PC-3 (cell line): ENCODE measurements around the gene LTBP4. TPM values are rescaled to one million over a fixed set of nuclear protein-coding genes. Genes with fewer than 3 reads are reported as not detected.

Source experiments
- ATAC-seq: fragments of 200-7000 bp; cut with Tn5 transposase; 2 replicates; pipeline ENCODE4 v1.9.1; 2020; ENCODE audit warnings: mild to moderate bottlenecking, moderate library complexity
- BruUV-seq: library from RNA; stranded (reverse); fragments of 400-500 nt; replicated peaks from 2 replicates; lab custom pipeline; 2021; lab: Mats Ljungman, UMichigan
- CTCF ChIA-PET: fragments of 300-600 bp; sonication (Branson Sonifier 250); formaldehyde crosslinking; loops from one replicate; lab custom pipeline; 2022; ENCODE audit warnings: antibody characterized with exemption; lab: Charles Lee
- POLR2A ChIA-PET: fragments of 300-600 bp; sonication (Branson Sonifier 250); formaldehyde crosslinking; loops from one replicate; lab custom pipeline; 2022; ENCODE audit warnings: antibody characterized with exemption; ENCODE audit not compliant: unreplicated experiment; lab: Charles Lee
- DNase-seq: peaks from one replicate; pipeline ENCODE4 v3.0.0-alpha.2; 2015
- H2AFZ ChIP-seq: fragments of 300-600 bp; sonication (generic); 2 replicates; pipeline ENCODE4 v1.6.0; 2016; ENCODE audit warnings: antibody characterized with exemption, low read length
- H3F3A ChIP-seq: fragments of 300-600 bp; sonication (generic); one replicate; pipeline ENCODE4 v1.6.0; 2017; ENCODE audit warnings: antibody characterized with exemption, low read length, control low read depth, mild to moderate bottlenecking; ENCODE audit not compliant: unreplicated experiment
- H3K27ac ChIP-seq: fragments of 300-600 bp; sonication (generic); 2 replicates; pipeline ENCODE4 v1.5.1; 2016; ENCODE audit warnings: mild to moderate bottlenecking, low read length
- H3K27me3 ChIP-seq: fragments of 300-600 bp; sonication (generic); 2 replicates; pipeline ENCODE4 v1.6.1; 2016; ENCODE audit warnings: low read length, mixed read lengths
- H3K36me3 ChIP-seq: fragments of 300-600 bp; sonication (generic); 2 replicates; pipeline ENCODE4 v1.6.1; 2016; ENCODE audit warnings: low read depth, mixed run types, low read length, mixed read lengths
- H3K4me1 ChIP-seq: fragments of 300-600 bp; sonication (generic); 2 replicates; pipeline ENCODE4 v1.5.1; 2016; ENCODE audit warnings: low read length; ENCODE audit not compliant: insufficient read depth
- H3K4me2 ChIP-seq: fragments of 300-600 bp; sonication (generic); 2 replicates; pipeline ENCODE4 v1.6.0; 2016; ENCODE audit warnings: low read length
- H3K4me3 ChIP-seq: fragments of 300-600 bp; sonication (generic); 2 replicates; pipeline ENCODE4 v1.5.1; 2016; ENCODE audit warnings: mild to moderate bottlenecking, low read length, mixed read lengths
- H3K79me2 ChIP-seq: fragments of 300-600 bp; sonication (generic); 2 replicates; pipeline ENCODE4 v1.6.1; 2017; ENCODE audit warnings: low read length, mixed read lengths
- H3K9ac ChIP-seq: fragments of 300-600 bp; sonication (generic); 2 replicates; pipeline ENCODE4 v1.6.0; 2016; ENCODE audit warnings: mild to moderate bottlenecking, low read length
- H3K9me2 ChIP-seq: fragments of 300-600 bp; sonication (generic); replicated peaks from 2 replicates; pipeline ENCODE4 v1.6.1; 2016; ENCODE audit warnings: mixed run types, low read length, mixed read lengths
- H3K9me3 ChIP-seq: fragments of 300-600 bp; sonication (generic); 2 replicates; pipeline ENCODE4 v1.6.1; 2016; ENCODE audit warnings: low read length, mixed read lengths
- H4K20me1 ChIP-seq: fragments of 300-600 bp; sonication (generic); 2 replicates; pipeline ENCODE4 v1.6.1; 2016; ENCODE audit warnings: low read length, mixed read lengths
- EZH2 ChIP-seq: fragments of 300-600 bp; sonication (generic); IDR thresholded peaks from one replicate; pipeline ENCODE4 v1.6.1; 2017; ENCODE audit warnings: antibody characterized with exemption, mild to moderate bottlenecking, low read length; ENCODE audit not compliant: unreplicated experiment
- EZH2phosphoT487 ChIP-seq: fragments of 300-600 bp; sonication (generic); IDR thresholded peaks from 2 replicates; pipeline ENCODE4 v1.6.1; 2018; ENCODE audit warnings: mild to moderate bottlenecking, antibody characterized with exemption, low read length, borderline replicate concordance
- intact Hi-C: fragments of 100-400 bp; cut with micrococcal nuclease; formaldehyde crosslinking; loops from 2 replicates; pipeline ENCODE4 v1.9.0; 2023
- total RNA-seq: library from RNA; depleted of rRNA; stranded (reverse); fragments of >200 nt; gene quantifications from 2 replicates; pipeline ENCODE4 v1.2.3, GENCODE V29; 2014
- TF ChIP-seq, protein P1 (sequence below): fragments of 300-600 bp; sonication (generic); conservative IDR thresholded peaks from 2 replicates; pipeline ENCODE4 v1.5.1; 2017; ENCODE audit warnings: antibody characterized with exemption, low read depth, mild to moderate bottlenecking, low read length

Gene LTBP4
- total RNA-seq, 1 experiment from 2014 or later = 8.9 TPM

DNA sequence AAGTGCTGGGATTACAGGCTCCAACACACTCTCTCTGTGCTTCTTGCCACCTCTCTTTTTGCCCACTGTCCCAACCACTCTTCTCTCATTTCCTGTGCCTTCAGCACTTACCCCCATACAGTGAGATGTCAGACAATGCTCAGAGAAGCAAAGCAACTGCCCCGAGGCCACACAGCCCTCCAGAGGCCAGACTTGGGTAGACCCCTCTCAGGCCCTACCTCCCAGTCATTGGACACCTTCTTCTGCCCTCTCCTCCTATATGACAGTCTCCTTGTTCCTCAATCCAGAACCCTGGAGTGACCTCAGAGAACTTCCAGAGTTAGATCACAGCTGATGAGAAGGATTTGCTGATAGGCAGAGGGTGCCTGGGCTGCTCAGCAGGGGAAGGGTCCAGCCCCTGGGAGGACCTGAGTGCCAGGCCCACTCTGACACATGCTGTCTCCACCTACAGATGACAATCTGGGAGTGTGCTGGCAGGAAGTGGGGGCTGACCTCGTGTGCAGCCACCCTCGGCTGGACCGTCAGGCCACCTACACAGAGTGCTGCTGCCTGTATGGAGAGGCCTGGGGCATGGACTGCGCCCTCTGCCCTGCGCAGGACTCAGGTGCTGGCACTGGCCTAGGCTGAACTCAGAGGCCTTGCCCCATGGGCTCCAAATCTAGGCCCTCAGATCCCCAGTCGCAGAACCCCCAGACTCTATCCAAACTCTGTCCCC, 24.4 kb downstream of the LTBP4 start:
- Histone ChIP-seq H3K36me3 (no peaks in the 10 kb centered on the region), H3K9me2 (no peaks in the 10 kb centered on the region), H2AFZ (no peak overlapping the region), H3K4me1 (no peaks in the 10 kb centered on the region), H3K79me2 (no peaks in the 10 kb centered on the region), H3K9ac (no peak overlapping the region), H3K9me3 (no peaks in the 10 kb centered on the region), H3K4me2 (no peak overlapping the region), H3K27ac (no peak overlapping the region), H3K4me3 (no peak overlapping the region), H3K27me3 (no peaks in the 10 kb centered on the region), H3F3A (no peaks in the 10 kb centered on the region), H4K20me1 (no peaks in the 10 kb centered on the region)
- CTCF ChIA-PET = no interaction called here
- POLR2A ChIA-PET = no interaction called here
- BruUV-seq = no TSS peak
- intact Hi-C loops = no loop called here
- TF ChIP-seq EZH2phosphoT487 (no peak), EZH2 (no peak)
- TF ChIP-seq, protein P1, sequence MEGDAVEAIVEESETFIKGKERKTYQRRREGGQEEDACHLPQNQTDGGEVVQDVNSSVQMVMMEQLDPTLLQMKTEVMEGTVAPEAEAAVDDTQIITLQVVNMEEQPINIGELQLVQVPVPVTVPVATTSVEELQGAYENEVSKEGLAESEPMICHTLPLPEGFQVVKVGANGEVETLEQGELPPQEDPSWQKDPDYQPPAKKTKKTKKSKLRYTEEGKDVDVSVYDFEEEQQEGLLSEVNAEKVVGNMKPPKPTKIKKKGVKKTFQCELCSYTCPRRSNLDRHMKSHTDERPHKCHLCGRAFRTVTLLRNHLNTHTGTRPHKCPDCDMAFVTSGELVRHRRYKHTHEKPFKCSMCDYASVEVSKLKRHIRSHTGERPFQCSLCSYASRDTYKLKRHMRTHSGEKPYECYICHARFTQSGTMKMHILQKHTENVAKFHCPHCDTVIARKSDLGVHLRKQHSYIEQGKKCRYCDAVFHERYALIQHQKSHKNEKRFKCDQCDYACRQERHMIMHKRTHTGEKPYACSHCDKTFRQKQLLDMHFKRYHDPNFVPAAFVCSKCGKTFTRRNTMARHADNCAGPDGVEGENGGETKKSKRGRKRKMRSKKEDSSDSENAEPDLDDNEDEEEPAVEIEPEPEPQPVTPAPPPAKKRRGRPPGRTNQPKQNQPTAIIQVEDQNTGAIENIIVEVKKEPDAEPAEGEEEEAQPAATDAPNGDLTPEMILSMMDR = no peak
- no peak for ATAC-seq
- DNase-seq = no peak

DNA sequence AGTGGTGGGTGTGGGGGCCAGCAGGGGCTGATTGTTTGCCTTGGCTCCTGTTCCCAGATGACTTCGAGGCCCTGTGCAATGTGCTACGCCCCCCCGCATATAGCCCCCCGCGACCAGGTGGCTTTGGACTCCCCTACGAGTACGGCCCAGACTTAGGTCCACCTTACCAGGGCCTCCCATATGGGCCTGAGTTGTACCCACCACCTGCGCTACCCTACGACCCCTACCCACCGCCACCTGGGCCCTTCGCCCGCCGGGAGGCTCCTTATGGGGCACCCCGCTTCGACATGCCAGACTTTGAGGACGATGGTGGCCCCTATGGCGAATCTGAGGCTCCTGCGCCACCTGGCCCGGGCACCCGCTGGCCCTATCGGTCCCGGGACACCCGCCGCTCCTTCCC, 25.7 kb downstream of the LTBP4 start:
- H3F3A ChIP-seq = no peaks in the 10 kb centered on the region
- POLR2A ChIA-PET = no interaction called here
- DNase-seq (no peak), ATAC-seq (no peak)
- intact Hi-C loops = no loop called here
- H3K9me2 ChIP-seq = no peaks in the 10 kb centered on the region
- no peak overlapping the region for H3K27ac ChIP-seq
- no peaks in the 10 kb centered on the region for H3K9me3 ChIP-seq
- no peaks in the 10 kb centered on the region for H3K36me3 ChIP-seq
- H3K27me3 ChIP-seq = no peaks in the 10 kb centered on the region
- no peaks in the 10 kb centered on the region for H4K20me1 ChIP-seq
- H3K79me2 ChIP-seq = no peaks in the 10 kb centered on the region
- no peak overlapping the region for H3K4me2 ChIP-seq
- no peak overlapping the region for H3K4me3 ChIP-seq
- H3K4me1 ChIP-seq = no peaks in the 10 kb centered on the region
- H3K9ac ChIP-seq = no peak overlapping the region
- TF ChIP-seq EZH2phosphoT487 (no peak), EZH2 (no peak)
- TF ChIP-seq, protein P1 = no peak
- no TSS peak for BruUV-seq
- CTCF ChIA-PET = no interaction called here
- H2AFZ ChIP-seq = no peak overlapping the region

DNA sequence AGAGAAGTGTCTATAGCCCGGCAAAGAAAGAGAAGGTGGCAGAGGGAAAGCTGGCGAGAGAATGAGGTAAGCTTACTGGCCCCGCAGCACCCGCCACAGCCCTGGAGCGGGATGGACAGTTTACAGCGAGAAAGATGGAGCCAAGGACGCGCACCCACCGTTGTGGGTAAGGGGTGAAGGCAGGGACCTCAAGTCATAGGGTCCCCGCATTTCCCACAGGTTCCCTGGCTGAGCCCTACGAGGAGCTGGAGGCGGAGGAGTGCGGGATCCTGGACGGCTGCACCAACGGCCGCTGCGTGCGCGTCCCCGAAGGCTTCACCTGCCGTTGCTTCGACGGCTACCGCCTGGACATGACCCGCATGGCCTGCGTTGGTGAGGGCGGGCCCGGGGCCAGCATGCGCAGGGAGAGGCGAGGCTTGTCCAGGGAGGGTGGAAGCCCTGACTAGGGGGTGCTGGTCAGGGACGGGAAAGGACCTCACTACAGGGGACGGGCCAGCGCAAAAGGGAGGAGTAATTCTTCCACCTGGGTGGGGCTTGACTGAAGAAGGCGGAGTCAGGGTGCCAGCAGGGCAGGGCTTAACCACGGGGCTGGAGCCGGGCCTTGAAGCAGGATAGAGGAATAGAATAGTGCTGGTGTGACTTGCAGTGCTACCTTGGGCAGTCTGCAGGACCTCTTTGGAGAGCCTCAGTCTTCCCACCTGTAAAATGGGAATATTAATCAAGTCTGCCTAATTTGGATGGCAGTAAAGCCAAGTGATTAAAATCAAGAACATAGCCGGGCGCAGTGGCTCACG, 26.5 kb downstream of the LTBP4 start:
- POLR2A ChIA-PET = no interaction called here
- no peaks in the 10 kb centered on the region for H3F3A ChIP-seq
- H3K27me3 ChIP-seq = no peaks in the 10 kb centered on the region
- no peak for ATAC-seq
- intact Hi-C loops = no loop called here
- TF ChIP-seq EZH2 (no peak), EZH2phosphoT487 (no peak)
- TF ChIP-seq, protein P1 = no peak
- no peaks in the 10 kb centered on the region for H3K9me2 ChIP-seq
- no peak for DNase-seq
- peaks cover 5% of the 10 kb centered on the region for H3K4me1 ChIP-seq
- CTCF ChIA-PET = no interaction called here
- no peaks in the 10 kb centered on the region for H3K9me3 ChIP-seq
- no peaks in the 10 kb centered on the region for H3K79me2 ChIP-seq
- no peaks in the 10 kb centered on the region for H4K20me1 ChIP-seq
- no peak overlapping the region for H3K4me2 ChIP-seq
- no peak overlapping the region for H3K4me3 ChIP-seq
- no peak overlapping the region for H3K9ac ChIP-seq
- no peaks in the 10 kb centered on the region for H3K36me3 ChIP-seq
- no peak overlapping the region for H3K27ac ChIP-seq
- H2AFZ ChIP-seq = no peak overlapping the region
- no TSS peak for BruUV-seq
